Fibroblast of mammary gland (primary cell): ENCODE measurements around the gene CEP290.

Source experiments
- DNase-seq: peaks from one replicate; pipeline ENCODE4 v3.0.0-alpha.2; 2010; ENCODE audit warnings: low read depth
- H3K4me3 ChIP-seq: 2 replicates; pipeline ENCODE4 v1.5.1; 2011; ENCODE audit warnings: low read depth, mild to moderate bottlenecking, low read length, moderate library complexity; ENCODE audit not compliant: control insufficient read depth
- CTCF ChIP-seq: conservative IDR thresholded peaks from 2 replicates; pipeline ENCODE4 v1.5.1; 2011; ENCODE audit warnings: low read depth, low read length, inconsistent platforms; ENCODE audit not compliant: control insufficient read depth, insufficient read depth

The CEP290 gene

GRCh38 chr12:88181881-88182280 lies 40.0 kb upstream of the CEP290 start:
- no peak for TF ChIP-seq CTCF

GRCh38 chr12:88179436-88180014 lies 37.6 kb upstream of the CEP290 start:
- TF ChIP-seq CTCF, result no peak
- H3K4me3 ChIP-seq, result no peak overlapping the region
- no peak for DNase-seq

More at GRCh38 chr12:88181881-88182280, 40.0 kb upstream of the CEP290 start:
- no peak overlapping the region for H3K4me3 ChIP-seq
- DNase-seq, result no peak

GRCh38 chr12:88175544-88175943 lies 33.7 kb upstream of the CEP290 start:
- H3K4me3 ChIP-seq, result no peak overlapping the region
- no peak for DNase-seq
- TF ChIP-seq CTCF, result no peak

GRCh38 chr12:88172844-88173407 lies 31.0 kb upstream of the CEP290 start:
- no peak for TF ChIP-seq CTCF
- DNase-seq, result peak; percentile 59
- H3K4me3 ChIP-seq, result no peak overlapping the region

GRCh38 chr12:88167384-88167783 lies 25.5 kb upstream of the CEP290 start:
- DNase-seq, result no peak
- no peak for TF ChIP-seq CTCF
- H3K4me3 ChIP-seq, result no peak overlapping the region

GRCh38 chr12:88166179-88166578 lies 24.3 kb upstream of the CEP290 start:
- no peak overlapping the region for H3K4me3 ChIP-seq
- no peak for TF ChIP-seq CTCF
- DNase-seq, result no peak

- H3K4me3 ChIP-seq, result no peak overlapping the region
- TF ChIP-seq CTCF, result no peak
- DNase-seq, result peak; percentile 18
Measured at GRCh38 chr12:88163371-88163770, 21.5 kb upstream of the CEP290 start.
